GM12864 (cell line): ENCODE results near the gene TMEM19.

Experiments
- DNase-seq: peaks from one replicate; pipeline ENCODE4 v3.0.0-alpha.2; 2011; ENCODE audit warnings: low read depth
- H3K4me3 ChIP-seq: 2 replicates; pipeline ENCODE4 v1.5.1; 2011; ENCODE audit warnings: mild to moderate bottlenecking, low read depth, low read length, control low read depth
- TF ChIP-seq, protein P1 (sequence below): IDR thresholded peaks from 2 replicates; pipeline ENCODE4 v1.5.1; 2011; ENCODE audit warnings: low read depth, mild to moderate bottlenecking, moderate library complexity, low read length, control low read depth, inconsistent platforms; ENCODE audit errors: missing control alignments

Gene TMEM19

DNA sequence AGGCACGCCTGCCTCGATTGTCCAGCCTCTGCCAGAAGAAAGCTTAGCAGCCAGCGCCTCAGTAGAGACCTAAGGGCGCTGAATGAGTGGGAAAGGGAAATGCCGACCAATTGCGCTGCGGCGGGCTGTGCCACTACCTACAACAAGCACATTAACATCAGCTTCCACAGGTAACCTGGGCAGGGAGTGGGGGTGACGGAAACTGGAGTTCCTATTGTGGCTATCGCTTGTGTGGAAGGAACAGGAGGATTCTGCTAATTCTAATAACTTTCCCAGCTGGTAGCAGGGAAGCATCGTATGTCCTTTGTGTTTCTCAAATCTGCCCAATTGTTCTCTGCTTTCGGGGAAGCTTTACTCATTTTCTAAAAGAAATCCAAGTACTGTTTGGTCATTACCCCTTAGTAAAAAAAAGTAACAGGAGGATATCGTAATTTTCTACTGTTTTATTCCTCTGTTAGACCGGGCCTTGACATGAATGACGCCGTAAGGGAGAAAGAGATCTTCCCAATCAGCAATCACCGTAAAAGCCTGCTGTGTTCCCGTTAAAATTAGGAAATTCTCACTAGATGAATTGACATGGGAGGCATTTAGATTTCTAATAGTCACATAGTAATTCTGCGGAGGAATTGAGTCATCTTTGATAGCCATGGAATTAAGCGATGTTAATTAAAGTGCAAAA, 21.3 kb upstream of the TMEM19 start:
- no peak for DNase-seq
- peak overlapping the region; percentile 78 for H3K4me3 ChIP-seq
- TF ChIP-seq, protein P1, sequence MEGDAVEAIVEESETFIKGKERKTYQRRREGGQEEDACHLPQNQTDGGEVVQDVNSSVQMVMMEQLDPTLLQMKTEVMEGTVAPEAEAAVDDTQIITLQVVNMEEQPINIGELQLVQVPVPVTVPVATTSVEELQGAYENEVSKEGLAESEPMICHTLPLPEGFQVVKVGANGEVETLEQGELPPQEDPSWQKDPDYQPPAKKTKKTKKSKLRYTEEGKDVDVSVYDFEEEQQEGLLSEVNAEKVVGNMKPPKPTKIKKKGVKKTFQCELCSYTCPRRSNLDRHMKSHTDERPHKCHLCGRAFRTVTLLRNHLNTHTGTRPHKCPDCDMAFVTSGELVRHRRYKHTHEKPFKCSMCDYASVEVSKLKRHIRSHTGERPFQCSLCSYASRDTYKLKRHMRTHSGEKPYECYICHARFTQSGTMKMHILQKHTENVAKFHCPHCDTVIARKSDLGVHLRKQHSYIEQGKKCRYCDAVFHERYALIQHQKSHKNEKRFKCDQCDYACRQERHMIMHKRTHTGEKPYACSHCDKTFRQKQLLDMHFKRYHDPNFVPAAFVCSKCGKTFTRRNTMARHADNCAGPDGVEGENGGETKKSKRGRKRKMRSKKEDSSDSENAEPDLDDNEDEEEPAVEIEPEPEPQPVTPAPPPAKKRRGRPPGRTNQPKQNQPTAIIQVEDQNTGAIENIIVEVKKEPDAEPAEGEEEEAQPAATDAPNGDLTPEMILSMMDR = no peak

DNA sequence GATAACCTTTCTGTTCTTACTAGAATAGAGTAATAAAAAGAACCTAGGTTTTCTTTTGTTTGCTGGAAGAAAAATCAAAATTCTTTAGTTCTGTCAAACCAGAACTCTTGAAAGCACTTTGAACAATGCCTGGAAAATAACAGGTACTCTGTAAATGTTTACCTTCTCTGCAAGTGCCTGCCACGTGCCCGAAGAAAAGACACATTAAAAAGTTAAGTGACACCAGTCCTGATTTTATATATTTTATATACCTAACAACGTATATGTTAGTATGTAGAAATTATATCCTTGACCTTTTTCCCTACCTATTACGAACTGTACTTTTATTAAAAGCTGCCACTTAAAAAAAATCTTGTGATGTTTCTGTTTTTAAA, 20.8 kb upstream of the TMEM19 start:
- no peak for DNase-seq
- TF ChIP-seq, protein P1 = no peak
- H3K4me3 ChIP-seq = peak overlapping the region; percentile 78

DNA sequence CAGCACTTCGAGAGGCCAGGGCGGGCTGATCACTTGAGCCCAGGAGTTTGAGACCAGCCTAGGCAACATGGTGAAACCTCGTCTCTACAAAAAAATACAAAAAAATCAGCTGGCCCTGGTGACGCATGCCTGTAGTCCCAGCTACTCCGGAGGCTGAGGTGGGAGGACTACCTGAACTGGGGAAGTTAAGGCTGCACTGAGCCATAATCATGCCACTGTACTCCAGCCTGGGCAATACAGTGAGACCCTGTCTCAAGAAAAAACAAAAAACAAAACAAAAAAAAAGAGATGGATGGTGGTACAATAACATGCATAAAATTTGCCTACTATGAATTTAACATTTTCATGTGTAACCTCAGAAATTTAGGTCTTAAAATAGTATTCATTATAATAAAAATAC, 19.6 kb upstream of the TMEM19 start:
- no peak overlapping the region for H3K4me3 ChIP-seq
- DNase-seq = no peak
- TF ChIP-seq, protein P1 = no peak

DNA sequence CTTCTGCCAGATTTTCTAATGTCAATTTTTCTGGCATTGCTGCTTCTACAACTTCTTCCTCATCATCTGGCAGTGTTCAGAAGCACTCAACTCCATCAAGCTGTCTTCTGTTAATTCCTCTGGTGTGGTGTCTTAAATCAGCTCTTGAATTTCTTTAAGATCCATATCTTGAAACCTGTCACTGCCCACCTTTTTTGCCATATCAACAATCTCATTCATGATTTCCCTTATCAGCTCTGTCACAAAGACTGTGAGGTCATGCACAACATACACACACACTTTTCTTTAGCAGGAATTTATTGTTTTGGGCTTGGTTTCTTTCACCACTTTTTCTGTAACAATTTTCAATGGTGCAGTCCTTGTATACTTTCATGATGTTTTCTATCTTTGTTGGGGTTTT, 14.6 kb upstream of the TMEM19 start:
- no peak for DNase-seq
- TF ChIP-seq, protein P1 = no peak
- no peak overlapping the region for H3K4me3 ChIP-seq

DNA sequence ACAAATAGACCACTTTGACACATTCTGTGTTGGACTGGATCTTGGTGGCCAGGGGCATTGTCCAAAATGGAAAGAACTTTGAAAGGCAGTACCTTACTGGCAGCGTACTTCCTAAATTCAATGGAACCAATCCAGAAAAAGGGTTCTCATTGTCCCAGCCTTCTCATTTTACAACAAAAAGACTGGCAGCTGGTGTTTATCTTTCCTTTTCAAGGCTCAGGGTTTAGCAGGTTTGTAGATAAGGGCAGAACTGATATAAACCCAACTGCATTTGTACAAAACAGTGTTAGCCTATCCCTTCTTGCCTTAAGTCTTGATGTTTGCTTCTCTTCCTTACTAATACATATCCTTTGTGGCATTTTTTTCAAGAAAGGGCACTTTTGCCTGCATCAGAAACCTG, 14.1 kb upstream of the TMEM19 start:
- TF ChIP-seq, protein P1 = no peak
- DNase-seq = no peak

DNA sequence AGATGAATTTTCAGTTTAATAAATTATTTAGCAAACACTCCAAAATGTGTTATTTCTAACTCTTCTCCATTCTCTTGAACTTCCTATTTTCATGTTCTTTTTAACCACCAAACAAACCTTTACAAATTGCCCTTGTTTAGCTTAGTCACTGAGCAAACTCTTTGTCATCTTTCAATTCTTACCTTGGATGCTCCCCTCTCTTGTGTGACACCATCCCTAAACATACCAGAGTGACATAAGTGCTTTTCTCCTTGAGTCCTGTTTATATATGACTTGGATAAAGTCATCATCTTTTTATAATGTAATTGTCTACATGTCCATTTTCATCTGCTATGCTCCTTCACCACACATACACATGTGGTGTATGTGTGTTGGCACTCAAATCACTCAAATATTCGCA, 3.4 kb upstream of the TMEM19 start:
- TF ChIP-seq, protein P1 = no peak
- no peak for DNase-seq
- H3K4me3 ChIP-seq = no peak overlapping the region

More for the DNA sequence above, 14.1 kb upstream of the TMEM19 start:
- no peak overlapping the region for H3K4me3 ChIP-seq

DNA sequence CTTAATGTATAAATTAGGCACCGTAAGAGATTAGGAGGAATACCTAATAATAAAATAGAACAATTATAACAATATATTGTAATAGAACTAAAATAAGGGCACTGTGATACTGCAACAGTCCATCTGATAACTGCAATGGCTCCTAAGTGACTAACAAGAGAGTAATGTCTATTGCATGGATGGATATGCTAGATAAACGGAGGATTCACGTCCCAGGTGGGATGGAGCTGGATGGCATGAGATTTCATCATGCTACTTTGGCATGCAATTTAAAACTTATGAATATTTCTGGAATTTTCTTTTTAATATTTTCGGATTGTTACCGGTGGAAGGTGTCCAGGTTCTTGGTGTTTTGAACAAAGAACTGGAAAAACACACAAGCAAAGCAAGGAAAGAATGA, 2.2 kb upstream of the TMEM19 start:
- no peak for DNase-seq
- TF ChIP-seq, protein P1 = no peak
- no peak overlapping the region for H3K4me3 ChIP-seq
